AG09319 (cell line): ENCODE data around the gene PALLD.

Experiments used
- DNase-seq: peaks from one replicate; pipeline ENCODE4 v3.0.0-alpha.2; 2010; ENCODE audit warnings: low read depth; ENCODE audit errors: extremely low read depth
- TF ChIP-seq, protein P1 (sequence below): IDR thresholded peaks from 2 replicates; pipeline ENCODE4 v1.5.1; 2011; ENCODE audit warnings: low read depth, mild to moderate bottlenecking, inconsistent platforms, low read length, moderate library complexity

Gene PALLD

DNA sequence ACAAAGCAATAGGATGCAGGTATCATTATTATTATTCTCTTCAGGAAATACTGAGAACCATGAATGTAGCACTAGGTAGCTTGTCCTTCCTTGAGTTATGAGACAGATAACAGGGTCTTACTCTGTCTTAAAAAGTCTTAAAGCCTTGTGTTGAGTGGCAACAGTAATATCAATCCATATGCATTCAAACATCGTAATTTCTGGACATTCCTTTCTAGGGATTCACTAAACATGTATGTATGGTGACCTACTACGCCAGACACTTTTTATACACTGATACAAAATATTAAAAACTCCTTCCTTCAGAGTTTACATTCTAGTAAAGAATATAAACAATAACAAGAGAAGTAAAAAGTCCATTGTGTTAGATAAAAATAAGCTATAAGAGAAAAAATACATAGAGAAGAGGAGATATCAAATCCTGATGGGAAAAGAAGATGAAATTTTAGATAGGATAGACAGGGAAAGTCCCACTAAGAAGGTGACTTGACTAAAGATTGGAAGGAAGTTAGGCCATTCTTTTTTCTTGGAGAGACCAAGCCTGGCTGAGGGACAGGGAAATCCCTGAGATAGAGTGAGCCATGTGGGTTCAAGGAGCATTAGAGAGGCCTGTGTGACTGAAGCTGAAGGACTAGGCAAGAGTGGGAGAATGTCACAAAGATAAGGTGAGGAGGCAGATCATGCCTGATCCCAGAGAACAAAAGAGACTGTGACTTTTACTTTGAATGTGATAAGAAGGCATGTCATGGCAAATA is 11.5 kb upstream of the PALLD start:
- TF ChIP-seq, protein P1, sequence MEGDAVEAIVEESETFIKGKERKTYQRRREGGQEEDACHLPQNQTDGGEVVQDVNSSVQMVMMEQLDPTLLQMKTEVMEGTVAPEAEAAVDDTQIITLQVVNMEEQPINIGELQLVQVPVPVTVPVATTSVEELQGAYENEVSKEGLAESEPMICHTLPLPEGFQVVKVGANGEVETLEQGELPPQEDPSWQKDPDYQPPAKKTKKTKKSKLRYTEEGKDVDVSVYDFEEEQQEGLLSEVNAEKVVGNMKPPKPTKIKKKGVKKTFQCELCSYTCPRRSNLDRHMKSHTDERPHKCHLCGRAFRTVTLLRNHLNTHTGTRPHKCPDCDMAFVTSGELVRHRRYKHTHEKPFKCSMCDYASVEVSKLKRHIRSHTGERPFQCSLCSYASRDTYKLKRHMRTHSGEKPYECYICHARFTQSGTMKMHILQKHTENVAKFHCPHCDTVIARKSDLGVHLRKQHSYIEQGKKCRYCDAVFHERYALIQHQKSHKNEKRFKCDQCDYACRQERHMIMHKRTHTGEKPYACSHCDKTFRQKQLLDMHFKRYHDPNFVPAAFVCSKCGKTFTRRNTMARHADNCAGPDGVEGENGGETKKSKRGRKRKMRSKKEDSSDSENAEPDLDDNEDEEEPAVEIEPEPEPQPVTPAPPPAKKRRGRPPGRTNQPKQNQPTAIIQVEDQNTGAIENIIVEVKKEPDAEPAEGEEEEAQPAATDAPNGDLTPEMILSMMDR: no peak
- no peak for DNase-seq

DNA sequence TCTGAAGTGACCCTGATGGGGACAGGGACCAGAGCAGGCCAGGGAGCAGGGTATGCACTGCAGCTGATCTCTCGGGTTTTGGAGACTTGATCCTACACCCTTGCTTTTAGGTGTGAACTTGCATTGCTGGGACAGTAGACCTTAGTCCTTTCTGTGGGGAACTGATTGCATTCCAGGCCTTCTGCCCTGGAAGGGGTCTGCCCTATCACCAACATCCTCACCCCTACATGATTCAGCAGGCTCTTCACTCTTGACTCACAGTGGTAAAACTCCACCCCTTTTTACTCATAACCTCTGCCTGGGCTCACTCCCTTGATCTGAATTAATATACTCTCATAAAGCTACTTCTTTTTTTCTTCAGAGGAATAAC is 10.0 kb upstream of the PALLD start:
- DNase-seq: no peak

DNA sequence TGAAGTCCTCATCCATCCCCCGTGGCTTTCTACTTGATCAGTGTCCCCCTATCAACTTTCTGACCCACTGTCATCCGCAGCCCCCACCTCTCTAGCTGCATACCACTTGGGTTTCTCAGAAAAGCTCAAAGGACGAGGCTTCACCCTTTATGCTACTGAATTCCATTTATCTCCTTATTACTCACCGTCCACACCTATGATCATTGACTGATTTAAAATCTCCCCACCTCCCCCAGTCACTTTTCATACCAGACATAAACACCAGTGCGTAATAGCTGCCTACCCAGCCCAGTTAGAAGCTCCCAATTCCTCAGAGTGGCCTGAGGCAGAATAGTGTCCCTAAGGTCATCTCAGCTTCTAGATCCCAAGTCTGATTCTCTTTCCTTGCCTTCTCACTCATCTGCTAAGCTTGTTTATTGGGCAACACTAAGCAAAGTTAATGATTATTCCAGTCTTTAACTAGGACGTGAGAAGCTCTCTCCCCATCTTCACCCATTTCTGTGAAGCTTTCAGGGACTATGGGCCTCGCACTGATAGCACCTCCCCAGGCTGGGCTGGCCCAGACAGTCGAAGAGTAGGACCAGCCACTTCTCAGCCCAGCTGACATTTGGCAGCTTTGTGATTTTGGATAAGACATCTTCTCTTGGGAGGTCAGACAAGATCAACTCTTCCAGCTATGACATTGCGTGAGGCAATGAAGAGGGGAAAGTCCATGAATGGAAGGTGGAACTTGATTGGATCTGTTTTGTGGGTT is 9.4 kb upstream of the PALLD start:
- no peak for DNase-seq

More for the DNA sequence above, 10.0 kb upstream of the PALLD start:
- TF ChIP-seq, protein P1: no peak

DNA sequence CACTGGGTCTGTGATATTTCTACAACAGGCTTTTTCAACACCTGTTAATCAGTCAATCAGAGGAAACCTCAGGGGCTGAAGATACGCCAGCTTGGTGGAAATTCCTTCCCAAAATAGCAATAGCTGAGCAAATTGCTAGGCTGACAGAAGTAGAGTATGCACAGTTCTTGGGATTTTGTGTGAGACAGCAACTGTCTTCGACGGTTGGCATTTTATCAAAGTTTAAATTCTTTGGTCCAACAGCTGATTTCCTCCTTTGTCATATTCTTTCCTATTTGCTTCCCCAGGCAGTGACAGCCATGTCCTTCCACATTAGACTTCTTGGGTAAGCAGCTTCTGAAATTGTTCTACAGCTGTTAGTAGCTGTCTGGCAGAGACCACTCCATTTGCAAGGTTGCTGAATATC is 8.0 kb upstream of the PALLD start:
- no peak for DNase-seq
- TF ChIP-seq, protein P1: no peak

More for the DNA sequence above, 9.4 kb upstream of the PALLD start:
- TF ChIP-seq, protein P1: no peak

DNA sequence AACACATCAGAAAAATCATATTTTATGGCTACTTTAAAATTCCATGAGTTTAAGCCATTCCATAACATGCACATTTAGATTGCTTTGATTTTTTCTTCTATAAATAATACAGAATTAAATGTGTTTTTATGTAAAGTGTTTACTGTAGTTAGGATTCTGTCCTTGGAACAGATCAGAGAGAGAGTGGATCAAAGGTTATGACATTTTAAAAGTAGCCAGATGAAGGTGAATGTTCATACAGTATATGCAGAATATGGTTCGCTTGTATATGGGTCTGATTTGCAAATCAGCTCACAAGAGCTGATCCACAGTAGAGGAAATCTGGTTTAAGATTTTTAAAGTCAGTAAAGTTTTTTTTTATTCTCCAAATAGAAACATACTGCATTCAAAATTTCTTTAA is 7.2 kb upstream of the PALLD start:
- TF ChIP-seq, protein P1: no peak
- DNase-seq: no peak

DNA sequence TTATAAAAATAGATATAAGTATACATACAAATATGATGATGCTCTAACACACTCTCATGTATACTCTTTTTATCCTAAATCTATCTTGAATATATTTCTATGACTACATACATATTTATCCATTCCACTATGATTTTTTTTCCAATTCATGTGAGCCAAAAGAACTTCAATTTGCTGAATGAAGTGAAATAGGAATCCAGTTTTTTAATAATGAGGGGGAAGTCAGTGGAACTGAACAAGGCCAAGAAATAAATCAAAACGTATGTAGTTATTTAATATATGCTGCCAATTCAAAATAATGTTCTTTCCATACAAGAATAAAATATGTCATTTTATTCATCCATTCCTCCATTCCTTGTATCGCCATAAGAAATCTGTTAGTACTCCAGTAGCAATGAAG is 6.1 kb upstream of the PALLD start:
- TF ChIP-seq, protein P1: no peak
- DNase-seq: no peak

DNA sequence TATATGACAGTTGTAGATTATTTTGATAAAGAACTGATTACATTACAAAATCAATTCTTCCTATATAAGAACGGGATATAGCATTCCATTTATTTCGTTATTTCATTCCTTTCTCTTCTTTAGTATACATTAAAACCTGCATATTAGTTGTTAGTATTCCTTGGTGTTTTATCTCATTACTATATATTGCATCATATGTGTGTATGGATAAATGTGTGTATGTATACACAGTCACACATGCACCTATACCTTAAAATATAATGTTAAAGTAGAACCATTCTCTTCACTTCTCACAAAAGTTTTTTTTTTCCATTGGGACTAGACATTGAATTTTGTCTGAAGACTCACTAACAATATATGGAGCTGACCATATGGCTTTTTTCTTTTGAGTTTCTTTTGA is 5.3 kb upstream of the PALLD start:
- TF ChIP-seq, protein P1: no peak
- no peak for DNase-seq
